Measurements from ENCODE around the gene ABCA13.

Gene ABCA13

GRCh38 chr7:48250441-48250951, 79.2 kb downstream of the ABCA13 start:
- DNase-seq, result peak; percentile 82

GRCh38 chr7:48251766-48252165, 80.5 kb downstream of the ABCA13 start:
- DNase-seq, result peak; percentile 9

GRCh38 chr7:48252995-48253394, 81.7 kb downstream of the ABCA13 start:
- no peak for DNase-seq

GRCh38 chr7:48255046-48255445, 83.8 kb downstream of the ABCA13 start:
- peak; percentile 80 for DNase-seq

GRCh38 chr7:48259463-48260280, 88.4 kb downstream of the ABCA13 start:
- DNase-seq, result no peak

- no peak for DNase-seq
Measured at GRCh38 chr7:48261696-48262095, 90.4 kb downstream of the ABCA13 start.

GRCh38 chr7:48262606-48263310, 91.5 kb downstream of the ABCA13 start:
- DNase-seq, result peak; percentile 14

- no peak for DNase-seq
Measured at GRCh38 chr7:48263311-48263650, 92.0 kb downstream of the ABCA13 start.

GRCh38 chr7:48269066-48269465, 97.8 kb downstream of the ABCA13 start:
- no peak for DNase-seq

GRCh38 chr7:48274662-48275061, 103.4 kb downstream of the ABCA13 start:
- peak; percentile 73 for DNase-seq

- no peak for DNase-seq
Measured at GRCh38 chr7:48279420-48279819, 108.2 kb downstream of the ABCA13 start.

GRCh38 chr7:48280100-48280499, 108.8 kb downstream of the ABCA13 start:
- peak; percentile 80 for DNase-seq

GRCh38 chr7:48285373-48285772, 114.1 kb downstream of the ABCA13 start:
- peak; percentile 80 for DNase-seq

GRCh38 chr7:48286836-48287235, 115.6 kb downstream of the ABCA13 start:
- no peak for DNase-seq

GRCh38 chr7:48289656-48290055, 118.4 kb downstream of the ABCA13 start:
- no peak for DNase-seq

GRCh38 chr7:48292949-48293348, 121.7 kb downstream of the ABCA13 start:
- DNase-seq, result peak; percentile 28

GRCh38 chr7:48295296-48295971, 124.2 kb downstream of the ABCA13 start:
- no peak for DNase-seq

GRCh38 chr7:48296966-48297365, 125.7 kb downstream of the ABCA13 start:
- DNase-seq, result no peak

GRCh38 chr7:48298779-48299178, 127.5 kb downstream of the ABCA13 start:
- DNase-seq, result peak; percentile 87

- peak; percentile 72 for DNase-seq
Measured at GRCh38 chr7:48299580-48300169, 128.4 kb downstream of the ABCA13 start.

- DNase-seq, result no peak
Measured at GRCh38 chr7:48300301-48300700, 129.0 kb downstream of the ABCA13 start.

GRCh38 chr7:48301201-48301600, 129.9 kb downstream of the ABCA13 start:
- DNase-seq, result peak; percentile 23

- DNase-seq, result no peak
Measured at GRCh38 chr7:48304641-48305040, 133.4 kb downstream of the ABCA13 start.
